HG02798 (cell line): ENCODE data around the gene GMDS.

Source experiments
- ATAC-seq: cut with Tn5 transposase; IDR thresholded peaks from one replicate; pipeline ENCODE4 v1.9.1; 2021; ENCODE audit warnings: mild to moderate bottlenecking; ENCODE audit not compliant: unreplicated experiment, poor library complexity

GMDS gene

DNA sequence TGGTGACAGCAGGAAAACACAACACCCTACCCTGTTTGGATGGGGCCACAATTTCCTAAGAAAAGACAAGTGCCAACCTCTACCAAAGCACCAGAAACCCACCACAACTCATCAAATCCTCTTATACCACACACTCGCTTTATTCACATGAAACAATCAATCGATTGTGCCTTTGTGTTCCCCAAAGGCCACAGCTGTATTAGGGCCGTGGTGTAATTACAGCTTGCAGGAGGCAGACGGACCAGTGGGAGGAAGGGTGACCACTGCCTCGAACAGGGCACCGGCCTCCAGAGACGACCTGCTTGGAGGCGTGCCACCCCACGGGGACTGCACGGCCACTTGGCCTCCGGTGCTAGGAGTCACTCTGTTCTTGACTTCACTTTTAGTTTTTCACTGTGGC lies 371.6 kb downstream of the GMDS start:
- no peak for ATAC-seq

DNA sequence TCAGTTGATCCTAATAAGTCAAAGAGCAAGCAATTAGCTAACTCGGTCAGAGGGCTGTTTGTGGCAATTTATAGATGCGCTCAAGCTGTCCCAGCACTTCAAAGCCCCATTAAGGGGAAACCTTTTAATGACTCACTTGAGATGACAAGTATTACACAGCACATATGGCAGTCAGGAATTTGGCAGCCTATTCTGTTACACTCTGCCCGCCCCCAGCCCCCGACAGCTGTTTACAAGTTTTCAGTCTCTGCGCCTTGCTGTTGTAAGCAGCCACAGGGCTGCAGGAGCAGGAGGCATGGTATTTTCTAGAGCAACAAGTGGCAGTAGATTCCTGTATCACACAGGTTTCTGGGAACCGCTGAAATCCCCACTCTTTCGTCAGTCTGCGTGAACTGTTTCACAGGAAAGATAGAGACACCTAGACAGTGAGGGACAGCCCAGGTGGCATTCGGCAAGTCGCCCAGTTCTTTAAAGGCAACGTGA lies 372.7 kb downstream of the GMDS start:
- ATAC-seq = no peak

DNA sequence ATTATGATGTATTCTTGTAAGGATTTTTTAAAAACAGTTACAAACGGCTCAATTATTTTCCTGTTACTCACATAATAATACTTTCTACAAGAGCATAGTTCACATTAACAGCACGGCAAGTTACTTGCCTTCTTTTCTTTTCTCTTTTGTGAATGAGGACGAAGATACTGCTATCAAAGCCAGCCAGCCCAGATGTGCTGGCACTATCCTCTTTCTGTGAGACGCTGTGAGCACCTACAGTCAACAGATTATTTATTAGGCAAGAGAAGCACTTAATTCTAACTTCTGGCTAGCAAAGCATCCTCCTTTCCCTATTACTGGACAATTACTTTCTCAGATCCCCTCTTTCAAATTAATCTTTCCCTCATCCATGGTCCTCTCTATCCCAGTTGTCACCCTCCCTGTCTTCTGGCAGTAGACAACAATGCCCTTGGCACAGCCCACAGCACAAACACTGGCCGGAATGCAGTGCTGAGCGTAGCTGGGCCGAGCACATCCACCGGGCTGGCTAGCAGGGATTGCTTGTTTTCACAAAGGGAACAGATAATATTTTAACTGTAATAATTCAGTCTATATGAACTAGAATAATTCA lies 373.6 kb downstream of the GMDS start:
- ATAC-seq = no peak

DNA sequence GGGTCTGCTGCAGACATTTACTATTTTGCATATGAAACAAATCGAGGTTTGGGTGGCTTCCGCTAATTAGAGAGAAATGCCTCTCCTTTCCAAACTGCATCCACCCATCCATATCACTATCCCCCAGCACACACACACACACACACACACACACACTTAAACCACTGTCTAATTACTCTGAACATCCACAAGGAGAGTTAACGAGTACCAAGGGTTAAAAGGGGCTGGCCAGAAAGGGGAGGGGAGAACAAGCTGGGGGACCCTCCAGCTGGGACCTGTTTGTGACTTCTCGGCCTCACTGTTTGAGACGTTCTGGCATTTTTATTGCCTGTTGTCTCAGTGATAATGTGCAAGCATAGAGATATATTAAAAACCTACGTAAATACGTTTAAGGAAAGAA lies 374.5 kb downstream of the GMDS start:
- no peak for ATAC-seq

- ATAC-seq = no peak
These were observed 375.2 kb downstream of the GMDS start for GRCh38 chr6:1870251-1870650.

GRCh38 chr6:1869769-1870168 lies 375.6 kb downstream of the GMDS start:
- no peak for ATAC-seq

DNA sequence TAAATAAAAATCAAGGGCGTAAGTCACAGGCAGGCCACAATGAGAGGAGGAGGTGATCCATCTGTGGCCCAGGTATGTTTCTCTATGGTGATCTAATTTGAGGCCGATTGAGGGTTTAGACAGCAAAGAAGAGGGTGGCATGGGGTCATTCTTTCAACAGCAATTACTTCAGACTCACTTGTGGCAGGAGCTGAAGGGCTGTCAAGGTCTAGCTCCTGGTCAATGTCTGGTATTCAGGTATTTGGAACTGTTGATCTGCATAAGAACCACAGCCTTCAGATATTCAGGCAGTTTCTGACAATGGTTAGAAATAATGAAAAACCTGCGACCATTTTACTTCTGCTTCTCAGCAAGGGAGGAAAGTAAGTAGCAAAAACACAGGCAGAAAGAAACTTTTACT lies 376.1 kb downstream of the GMDS start:
- no peak for ATAC-seq

- peak; percentile 80 for ATAC-seq
These were observed 376.7 kb downstream of the GMDS start for GRCh38 chr6:1868561-1869261.

DNA sequence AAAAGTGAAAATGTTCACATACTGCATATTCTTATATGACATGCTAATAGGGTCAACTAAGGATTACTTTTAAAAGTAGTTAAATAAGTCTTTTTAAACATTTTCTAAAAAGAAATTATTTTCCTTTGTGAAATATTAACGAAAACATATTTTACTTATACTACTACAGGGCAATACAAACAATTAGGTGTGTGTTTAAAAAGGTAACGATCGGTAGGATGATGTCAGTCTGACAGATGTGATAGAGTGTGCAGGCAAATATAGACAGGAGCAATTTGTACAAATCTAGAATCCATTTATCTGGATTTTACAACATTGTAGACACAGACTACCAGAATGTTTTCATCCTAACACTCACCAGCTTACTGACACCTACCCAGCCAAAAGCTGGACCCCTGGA lies 378.2 kb downstream of the GMDS start:
- no peak for ATAC-seq

GRCh38 chr6:1865585-1865984 lies 379.8 kb downstream of the GMDS start:
- no peak for ATAC-seq

DNA sequence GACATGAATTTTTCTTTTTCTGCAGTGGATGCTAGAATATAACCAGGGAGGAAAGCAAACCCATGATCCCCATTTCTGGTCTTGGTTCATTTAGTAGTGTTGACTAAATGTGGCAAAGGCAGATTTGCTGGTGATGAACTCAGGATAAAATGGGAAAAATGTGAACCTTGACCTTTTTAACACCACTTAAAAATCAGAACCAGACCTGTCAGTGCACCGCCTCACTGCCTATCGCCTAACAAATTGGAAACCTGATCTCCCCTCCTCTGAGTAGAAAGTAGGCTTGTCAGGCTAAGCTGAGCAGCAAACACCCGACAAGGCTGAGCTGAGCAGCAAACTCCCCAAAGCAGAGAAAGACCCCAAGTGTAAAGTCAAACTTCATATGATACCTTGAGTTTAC lies 380.9 kb downstream of the GMDS start:
- ATAC-seq = no peak

DNA sequence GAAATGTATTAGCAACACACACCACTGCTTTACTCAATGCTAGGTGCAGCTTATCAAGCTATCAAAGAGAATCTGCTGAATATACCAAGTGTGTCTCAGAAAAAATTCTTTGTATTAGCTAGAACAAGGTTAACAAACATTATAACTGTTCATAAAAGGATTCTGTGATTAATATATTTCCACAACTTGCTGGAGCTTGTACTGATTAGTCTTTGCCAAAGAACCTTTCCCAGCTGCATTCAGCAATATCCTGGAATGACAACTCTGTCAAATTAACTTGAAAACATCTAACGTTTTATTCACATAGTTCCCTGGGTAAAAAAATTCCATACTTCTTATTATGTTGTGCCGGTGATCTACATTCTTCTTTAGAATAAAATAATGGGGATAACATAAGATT lies 383.0 kb downstream of the GMDS start:
- no peak for ATAC-seq

DNA sequence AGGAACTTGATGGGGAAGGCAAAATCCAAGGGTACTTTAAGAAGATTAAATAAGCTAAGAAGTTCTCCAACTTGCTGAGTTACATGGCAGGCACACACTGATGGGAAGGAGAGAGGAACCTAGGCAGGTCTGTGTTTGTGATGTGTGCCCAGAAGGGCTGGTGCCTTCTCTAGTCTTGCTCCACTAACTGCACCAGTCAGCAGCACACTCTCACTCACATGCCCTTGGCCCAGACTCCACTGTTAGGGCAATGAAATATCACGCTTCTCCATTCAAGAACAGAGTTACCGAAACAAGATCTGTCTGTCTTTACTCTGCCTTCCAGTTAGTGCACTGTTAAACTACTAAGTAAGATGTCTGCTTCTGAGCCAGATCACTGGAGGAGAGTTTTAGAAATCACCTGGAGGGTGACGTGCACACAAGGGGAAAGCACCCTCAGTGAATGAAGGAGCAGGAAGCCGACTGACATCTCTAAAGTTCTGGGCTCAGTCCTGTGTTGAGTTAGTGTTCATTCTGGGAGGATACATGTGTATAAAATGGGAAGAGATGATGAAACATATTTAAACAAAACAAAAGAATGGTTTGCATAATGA lies 384.6 kb downstream of the GMDS start:
- peak; percentile 33 for ATAC-seq

- no peak for ATAC-seq
These were observed 386.5 kb downstream of the GMDS start for GRCh38 chr6:1858859-1859258.

GRCh38 chr6:1858196-1858595 lies 387.2 kb downstream of the GMDS start:
- no peak for ATAC-seq

DNA sequence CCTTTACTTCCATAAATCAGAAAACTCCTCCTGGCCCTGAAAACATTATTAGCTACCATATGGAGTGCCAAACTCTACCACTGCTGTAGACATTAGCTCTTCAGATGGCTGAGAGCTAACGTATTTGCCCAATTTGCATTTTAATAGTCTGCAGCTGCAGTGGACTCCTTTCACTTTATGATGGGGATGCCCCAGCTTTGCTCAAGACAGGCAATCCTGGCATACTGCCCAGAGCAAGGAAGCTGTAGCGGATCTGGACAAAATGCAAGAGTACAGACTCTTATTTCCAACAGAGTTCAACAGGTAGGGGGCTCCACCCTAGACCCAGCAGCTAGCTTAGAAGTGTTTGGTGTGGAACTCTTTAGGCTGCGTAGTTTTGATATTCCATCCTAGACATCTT lies 389.0 kb downstream of the GMDS start:
- ATAC-seq = peak; percentile 94

DNA sequence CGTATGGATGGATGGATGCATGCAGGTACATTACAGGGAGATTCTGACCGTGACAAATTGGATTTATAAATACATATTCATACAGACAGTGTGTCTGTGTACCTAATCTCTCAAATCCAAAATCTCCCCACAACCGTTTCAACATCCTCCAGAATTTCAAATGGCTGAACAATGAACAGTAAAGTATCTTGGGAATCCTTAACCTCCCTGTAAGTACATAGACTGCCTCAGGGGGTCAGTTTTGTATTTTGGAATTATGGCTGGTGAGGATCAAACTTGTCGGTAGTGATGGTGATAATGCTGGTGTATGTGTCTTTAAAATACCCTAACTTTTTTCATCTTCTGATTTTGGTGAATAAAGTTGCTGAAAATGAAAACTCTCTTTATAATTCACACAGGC lies 389.5 kb downstream of the GMDS start:
- no peak for ATAC-seq

- ATAC-seq = no peak
These were observed 391.1 kb downstream of the GMDS start for GRCh38 chr6:1854296-1854695.

DNA sequence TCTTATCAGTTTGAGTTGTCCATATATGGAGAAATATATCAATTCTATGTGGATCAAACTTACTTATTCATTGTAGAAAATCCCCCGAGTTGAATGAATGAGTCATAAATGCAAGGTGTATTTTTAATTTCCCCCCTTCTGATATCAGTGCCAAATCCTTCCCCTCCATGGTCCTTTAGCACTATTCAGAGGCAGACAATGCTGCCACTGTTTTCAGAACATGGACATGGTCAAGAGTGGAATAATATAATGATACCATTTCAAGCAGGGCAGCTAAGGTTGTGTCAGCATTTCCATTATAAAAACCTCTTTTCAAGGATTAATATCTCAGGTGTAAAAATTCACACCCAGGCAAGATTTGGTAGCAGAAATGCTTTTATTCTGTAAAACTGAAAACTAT lies 391.6 kb downstream of the GMDS start:
- no peak for ATAC-seq

GRCh38 chr6:1851681-1852456 lies 393.5 kb downstream of the GMDS start:
- ATAC-seq = no peak

GRCh38 chr6:1850840-1851157 lies 394.6 kb downstream of the GMDS start:
- no peak for ATAC-seq
